HL-60/S4 (cell line): ENCODE measurements around the gene CCDC186.

Experiments used
- in situ Hi-C: fragments of 300-500 bp; cut with MboI; formaldehyde crosslinking; loops from 2 replicates; pipeline ENCODE4 v1.14.3; 2022; ENCODE audit warnings: low sequenced_read_pairs

The CCDC186 gene

DNA sequence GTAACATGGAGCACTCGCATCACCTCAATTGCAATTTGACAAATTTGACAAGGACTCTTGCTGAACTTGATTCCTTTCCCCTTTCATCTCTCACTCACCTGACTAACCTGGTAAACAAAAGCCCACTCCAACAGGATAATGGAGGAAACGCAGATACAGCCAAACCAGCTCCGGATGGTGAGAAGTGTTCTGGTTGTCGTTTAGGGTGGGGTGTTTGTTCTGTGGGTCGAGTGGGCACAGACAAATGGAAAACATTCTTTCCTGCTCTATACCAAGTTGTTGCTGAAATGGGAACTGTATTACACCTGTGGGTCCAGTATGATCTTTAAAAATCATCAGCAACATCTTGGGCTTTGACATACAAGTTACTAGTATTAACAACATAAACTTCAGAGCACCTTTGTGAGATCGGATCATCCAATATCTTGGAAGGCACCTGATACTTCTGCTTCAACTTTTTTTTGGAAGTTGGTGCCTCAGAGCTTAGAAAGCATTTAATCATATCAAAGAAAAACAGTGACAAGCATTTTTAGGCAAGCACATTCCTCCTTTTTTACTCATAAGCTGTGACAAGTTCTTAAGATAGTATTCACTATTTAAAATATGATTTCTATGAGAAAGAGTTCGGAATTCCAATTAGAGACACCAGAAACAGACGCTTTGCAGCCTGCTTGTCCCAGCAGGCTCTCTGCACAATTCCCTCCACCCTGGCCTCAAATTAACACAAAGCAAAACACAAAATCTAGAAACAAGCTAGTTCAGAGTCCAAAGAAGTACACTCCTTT, 58.1 kb downstream of the CCDC186 start:
- in situ Hi-C loops = no loop called here

DNA sequence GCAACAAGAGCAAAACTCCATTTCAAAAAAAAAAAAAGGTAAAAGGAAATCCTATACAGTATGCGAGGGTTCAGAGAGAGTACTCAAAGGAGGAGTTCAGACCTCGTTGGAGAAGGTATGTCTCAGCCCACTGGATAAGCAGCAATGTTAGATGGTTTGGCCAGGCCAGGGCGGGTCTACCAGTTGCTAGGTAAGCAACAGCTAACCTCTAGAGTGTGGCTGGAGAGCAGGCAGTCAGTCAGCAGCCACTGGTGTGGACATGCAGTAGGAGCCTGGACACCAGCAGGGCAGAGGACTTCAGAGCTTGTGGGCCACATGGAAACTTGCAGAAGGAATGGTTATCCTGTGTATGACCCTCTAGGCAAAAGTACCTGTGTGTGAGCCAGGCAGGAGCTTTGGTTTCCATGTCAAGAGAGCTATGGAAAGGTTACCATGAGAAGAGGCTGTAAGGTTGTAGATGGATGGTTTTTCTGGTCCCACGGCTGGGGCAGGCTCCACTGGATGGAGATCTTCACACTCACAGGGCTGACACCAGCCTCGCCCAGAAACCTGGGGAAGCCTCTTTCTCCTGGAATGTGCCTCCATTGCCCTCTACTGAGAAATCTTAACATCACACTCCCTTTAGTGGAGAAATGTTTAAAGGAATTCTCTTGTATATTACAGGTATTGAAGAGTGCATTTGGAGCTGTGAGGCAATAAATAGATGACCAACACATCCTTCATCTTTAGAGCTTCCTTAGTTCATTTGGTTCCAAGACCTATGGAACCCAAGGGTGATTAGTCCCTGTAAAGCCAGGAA, 63.6 kb downstream of the CCDC186 start:
- in situ Hi-C loops = no loop called here

DNA sequence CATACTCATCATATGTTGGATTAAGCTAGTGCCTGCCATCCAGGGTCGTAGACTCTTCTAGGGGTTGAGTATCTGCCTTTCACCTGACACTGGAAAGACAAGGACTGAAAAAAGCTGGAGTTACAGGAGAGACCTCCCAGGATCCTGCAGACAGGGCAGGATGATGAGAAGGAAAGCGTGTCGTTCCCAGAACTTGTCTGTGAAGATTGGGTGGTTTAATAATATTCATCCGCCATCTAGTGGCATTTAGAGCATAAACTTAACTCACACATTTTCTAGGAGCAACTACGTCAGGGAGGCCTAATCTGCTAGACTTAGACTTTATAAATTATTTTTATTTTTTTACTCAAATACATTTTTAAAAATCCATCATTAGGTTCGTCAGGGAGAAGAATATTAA, 70.7 kb downstream of the CCDC186 start:
- in situ Hi-C loops = loop anchor here (5.0 to 10.0 kb wide), 3 partner anchors 228 to 398 kb away; no protein-coding TSS in a partner anchor

DNA sequence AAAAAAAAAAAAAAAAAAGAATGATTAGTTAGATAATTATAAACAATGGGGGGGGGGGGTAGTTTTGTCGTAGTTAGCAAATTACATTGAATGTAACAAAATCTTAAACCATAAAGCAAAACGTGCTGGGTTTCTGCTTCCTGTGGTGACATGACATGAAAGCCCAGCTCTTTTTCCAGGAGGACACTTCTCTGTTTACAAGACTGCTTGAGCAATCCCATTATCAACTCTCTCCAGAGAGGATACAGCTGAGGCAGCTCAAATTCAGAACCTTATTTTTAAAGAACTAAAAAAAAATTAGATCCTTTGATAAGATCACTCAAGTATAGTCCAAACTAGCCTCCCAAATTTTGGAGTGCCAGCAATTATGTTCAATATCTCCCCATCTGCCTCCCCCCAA, 71.7 kb downstream of the CCDC186 start:
- in situ Hi-C loops = loop anchor here (5.0 to 10.0 kb wide), 3 partner anchors 227 to 397 kb away; no protein-coding TSS in a partner anchor

DNA sequence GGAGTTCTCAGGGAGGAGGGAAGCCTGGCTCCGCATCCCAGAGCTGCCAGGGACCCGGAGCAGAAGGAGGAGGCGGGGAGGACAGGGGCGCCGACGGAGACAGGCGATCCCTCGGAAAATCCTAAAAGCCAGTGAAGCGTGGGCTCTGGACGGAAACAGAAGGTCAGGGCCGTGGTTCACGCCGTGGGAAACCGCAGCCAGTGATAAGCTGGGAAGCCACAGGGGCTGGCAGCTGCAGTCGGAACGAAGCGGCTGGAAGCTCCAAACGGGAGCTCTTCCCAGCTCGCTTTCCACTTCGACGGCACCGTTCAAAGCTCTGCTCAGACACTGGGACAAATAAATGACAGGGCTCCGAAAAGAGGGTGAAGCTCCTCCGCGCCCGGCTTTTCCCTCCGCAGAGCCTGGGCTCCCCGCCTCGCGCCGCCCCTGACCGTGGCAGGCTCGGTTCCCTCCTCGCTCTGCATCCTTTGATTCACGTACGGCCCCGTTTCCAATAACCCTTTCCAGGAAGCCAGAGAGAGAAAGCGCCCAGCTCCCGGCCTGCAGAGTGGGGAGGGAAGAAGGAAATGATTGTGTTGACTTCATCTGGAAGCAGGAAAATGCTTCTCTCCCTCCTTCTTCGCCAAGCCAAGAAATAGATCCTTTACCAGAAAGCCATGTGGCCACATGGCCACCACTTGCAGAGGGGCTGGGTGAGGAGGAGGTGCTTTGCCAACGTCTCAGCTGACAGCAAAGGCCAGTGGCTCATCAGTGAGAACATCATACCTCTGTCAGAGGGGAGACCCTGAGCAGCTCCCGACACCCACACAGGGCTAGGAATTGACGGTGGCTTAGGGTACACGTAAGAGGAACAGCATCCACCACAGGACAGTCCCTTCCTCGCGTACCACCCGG, 72.9 kb downstream of the CCDC186 start:
- in situ Hi-C loops = loop anchor here (5.0 to 10.0 kb wide), 3 partner anchors 226 to 396 kb away; no protein-coding TSS in a partner anchor

DNA sequence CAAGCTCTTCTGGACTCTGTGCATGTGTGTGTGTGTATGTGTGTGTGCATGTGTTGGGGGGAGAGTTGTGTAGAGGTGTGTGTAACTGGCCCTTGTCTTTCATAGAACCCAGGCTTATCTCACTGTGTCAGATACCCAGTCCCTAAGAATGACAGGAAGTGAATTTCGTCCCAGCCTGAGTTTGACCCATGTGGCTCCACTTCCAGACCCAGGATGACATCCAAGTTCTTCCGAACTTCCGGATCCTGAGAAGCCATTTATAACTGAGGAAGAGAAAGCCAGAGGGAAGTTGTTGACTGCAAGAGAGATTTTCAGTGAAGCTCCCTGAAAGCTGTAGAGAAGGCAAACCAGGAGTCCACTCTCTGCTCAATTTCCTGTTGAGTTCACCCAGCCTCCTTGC, 77.1 kb downstream of the CCDC186 start:
- in situ Hi-C loops = no loop called here

DNA sequence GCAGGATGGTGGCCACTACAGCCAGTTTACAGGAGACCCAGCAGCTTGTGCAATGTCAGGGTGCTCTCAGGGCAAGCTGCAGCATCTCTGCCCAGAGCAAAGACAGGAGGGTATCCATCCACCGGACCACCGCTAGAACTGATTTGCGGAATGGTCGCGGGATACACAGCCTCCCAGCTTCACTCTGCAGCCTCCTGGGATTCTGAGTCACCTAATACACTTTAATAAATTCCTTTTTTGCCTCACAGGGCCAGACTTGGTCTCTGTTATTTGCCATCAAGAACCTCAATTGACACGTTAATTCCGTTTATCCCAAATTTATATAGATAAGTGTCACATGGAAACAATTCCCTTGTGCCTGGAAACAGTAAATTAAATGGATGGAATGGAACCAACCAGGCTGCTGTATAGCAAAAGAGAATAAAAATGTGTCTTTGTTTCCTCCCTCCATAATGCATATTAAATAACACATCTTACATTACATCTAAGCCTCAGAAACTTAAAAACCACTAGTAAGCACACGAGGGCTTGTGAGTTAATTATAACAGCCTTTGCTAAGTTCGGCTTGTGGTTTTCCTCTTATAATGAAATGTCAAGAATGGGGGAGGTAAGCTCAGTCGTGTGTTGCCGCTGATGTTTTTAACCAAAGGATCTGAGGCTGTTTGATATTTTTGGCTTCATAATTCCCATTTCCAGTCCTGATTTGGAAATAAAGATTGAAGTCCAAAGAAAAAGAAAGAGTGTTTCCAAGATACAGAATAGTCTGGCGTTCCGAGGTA, 78.3 kb downstream of the CCDC186 start:
- in situ Hi-C loops = no loop called here

DNA sequence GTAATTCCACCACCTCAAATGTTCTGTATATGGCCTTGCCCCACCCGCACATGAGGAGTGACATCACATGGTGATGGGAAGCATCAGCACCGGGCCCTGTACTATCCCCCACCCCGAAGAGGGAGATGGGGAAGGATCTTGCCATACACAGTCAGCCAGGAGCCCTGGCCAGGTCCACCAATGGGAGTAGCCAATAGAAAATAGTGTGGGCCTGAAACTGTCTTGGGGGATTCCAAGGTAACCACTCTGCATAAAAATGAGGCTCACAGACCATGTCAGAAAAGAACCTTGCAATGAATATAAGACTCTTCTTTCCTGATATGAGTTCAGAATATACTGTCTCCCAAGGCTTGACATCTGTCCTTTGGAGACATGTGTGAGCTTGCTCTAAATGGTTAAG, 79.2 kb downstream of the CCDC186 start:
- in situ Hi-C loops = no loop called here

DNA sequence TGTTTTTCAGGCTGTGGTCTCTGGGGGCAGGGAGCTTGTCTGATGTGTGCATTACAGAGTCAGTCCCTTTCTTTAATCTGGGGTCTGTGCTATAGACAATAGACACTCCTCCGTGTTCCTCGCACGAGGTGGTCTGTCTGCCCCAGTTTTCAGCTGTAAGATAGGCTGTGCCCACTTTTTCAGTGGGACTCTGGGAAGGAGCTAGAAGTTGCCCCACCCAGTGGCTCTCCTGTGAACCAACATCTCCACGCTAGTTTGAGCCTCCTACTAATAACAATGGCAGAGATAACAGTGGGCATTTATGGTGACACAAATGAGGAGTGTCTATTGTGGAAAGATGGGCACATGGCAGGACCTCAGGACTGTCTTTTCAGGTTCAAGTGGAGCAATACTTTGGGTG, 86.3 kb downstream of the CCDC186 start:
- in situ Hi-C loops = no loop called here

DNA sequence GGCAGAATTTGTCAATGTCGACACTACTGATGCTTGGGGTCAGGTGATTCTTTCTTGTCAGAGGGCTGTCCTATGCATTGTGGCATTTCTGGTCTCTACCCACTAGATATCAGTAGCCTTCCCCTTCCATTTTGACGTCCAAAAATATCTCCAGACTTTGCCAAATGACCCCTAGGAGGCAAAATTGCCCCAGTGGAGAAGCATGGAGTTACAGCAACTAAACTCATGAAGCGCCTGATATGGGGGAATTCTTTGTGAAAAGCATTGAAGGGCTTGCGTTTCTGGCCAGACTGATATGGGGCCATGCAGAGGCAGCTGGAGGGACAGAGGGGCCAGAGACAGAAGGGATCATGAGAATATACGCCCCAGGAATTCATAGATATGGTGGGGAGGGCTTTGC, 86.7 kb downstream of the CCDC186 start:
- in situ Hi-C loops = no loop called here

DNA sequence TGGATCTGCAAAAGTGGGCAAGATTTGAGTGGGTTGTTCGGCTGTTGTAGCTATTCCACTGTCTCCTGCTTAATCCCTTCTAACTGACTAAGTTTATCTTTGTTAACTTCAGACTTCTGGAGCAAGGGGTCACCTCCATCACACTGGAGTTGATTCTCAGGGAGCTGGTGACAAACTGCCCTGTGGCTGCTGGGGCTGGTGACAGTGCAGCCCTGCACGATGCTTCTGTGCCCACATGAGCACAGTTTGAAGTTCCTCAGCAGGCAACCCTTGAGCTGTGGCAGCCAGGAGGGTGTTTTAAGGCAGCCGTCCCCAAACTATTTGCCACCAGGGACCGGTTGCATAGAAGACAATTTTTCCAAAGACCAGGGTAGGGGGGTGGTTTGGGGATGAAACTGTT, 89.8 kb downstream of the CCDC186 start:
- in situ Hi-C loops = no loop called here

DNA sequence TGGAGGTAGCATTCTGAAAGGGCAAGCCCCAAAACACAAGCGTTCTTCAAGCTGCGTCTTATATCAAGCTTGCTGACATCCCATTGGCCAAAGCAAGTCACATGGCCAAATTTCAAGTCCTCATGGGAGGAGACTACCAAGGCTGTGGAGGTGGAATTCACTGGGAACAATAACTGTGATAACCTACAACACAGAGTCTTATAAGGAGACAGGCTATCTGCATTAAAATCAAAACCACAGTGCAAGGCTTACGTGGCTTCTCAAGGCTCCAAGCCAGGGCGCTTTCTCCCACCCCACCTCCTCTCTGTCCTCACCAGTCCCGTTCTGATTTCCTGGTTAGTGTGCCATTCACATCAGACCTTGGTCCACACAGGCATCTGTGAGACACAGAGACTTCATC, 91.0 kb downstream of the CCDC186 start:
- in situ Hi-C loops = no loop called here

- in situ Hi-C loops = no loop called here
Measured at GRCh38 chr10:114081911-114082583, 92.0 kb downstream of the CCDC186 start.

DNA sequence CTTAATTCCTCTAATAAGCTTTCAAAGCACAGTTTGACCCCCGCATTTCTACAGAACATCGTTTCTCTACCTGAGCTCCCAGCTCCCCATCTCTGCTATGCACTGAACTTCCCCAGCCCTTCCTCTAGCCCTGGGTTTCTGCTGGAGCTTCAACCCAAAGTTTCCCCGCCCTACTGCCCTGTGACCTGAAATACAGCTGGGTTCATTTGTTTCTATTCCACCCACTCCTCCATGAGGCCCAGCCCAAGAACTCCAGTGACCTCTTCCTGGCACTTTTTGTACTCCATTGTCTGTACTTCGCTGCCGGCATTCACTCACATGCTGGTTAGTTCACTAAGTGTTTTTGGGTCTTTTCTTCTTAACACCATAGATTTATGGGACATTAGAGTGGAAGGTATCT, 94.6 kb downstream of the CCDC186 start:
- in situ Hi-C loops = no loop called here

DNA sequence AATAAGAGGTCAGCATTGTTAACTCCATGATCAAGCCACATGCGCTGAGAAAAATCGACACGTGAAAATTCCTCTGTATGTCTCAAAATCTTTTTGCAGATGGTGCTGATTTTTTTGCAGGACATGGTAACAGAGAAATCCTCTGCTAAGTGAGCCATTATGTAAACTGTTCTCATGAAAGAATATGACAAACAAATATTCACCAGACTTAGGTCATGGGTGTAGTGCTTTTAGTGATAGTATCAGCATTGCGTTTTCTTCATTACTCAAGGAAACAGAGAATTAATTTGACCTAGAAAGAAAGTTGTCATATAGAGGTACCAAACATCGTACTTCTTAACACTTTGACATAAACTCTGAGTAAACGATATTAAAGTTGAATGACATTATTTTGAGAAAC, 95.7 kb downstream of the CCDC186 start:
- in situ Hi-C loops = no loop called here

- in situ Hi-C loops = no loop called here
Measured at GRCh38 chr10:114077815-114078219, 96.2 kb downstream of the CCDC186 start.

GRCh38 chr10:114077347-114077746, 96.7 kb downstream of the CCDC186 start:
- in situ Hi-C loops = no loop called here

DNA sequence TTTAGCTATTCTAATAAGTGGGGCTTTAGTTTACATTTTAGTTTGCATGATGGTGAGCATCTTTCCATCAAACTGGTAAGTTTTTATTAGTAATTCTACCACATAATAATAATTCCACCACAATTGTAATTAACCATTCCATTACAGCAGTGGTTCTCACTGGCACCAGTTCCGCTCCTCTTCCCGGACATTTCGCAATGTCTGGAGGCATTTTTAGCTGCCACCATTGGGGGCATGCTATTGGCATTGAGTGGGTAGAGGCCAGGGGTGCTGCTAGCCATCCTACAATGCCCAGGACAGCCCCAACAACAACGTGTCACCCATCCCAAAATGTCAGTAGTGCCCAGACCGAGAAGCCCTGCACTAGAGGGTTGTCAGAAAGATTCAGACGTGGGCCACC, 98.9 kb downstream of the CCDC186 start:
- in situ Hi-C loops = no loop called here

DNA sequence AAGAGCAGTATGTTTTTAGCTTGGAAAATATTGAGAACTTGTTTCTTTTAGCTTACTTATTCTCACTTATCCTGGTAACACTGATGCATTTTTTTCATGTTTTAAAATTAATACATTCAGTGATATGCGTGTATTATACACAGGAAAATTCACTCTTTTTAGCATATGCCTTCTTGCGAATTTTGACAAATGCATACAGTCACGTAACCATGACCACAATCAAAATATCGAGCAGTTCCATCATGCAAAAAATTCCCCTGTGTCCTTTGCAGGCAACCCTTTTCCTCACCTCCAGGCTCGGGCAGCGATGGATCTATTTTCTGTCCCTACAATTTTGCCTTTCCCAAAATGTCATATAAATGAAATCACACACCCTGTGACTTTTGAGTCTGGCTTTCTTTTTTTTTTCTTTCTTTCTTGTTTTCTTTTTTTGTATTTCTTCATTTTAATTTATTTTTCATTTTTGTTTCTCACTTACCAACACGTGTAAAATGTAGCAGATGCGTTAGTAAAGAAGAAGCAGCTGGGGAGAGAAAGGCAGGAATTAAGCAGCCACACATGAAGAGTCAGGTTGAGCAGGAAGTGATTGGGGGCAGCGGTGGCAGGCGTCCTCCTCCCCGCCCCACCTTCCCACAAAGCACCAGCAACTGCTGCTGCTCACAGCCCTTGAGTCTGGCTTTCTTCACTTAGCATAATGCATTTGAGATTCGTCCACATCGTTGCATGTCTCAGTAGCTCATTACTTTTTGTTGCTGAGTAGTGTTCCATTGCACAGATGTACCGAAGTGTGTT, 100.4 kb downstream of the CCDC186 start:
- in situ Hi-C loops = no loop called here
